ENCODE results near the gene VAV2. TPM values are rescaled to one million over a fixed set of nuclear protein-coding genes. Genes with fewer than 3 reads are reported as not detected.

Gene VAV2
- total RNA-seq, 3 donors from 2014 or later, result 5.3 to 9.5 (median 8.8) TPM

DNA sequence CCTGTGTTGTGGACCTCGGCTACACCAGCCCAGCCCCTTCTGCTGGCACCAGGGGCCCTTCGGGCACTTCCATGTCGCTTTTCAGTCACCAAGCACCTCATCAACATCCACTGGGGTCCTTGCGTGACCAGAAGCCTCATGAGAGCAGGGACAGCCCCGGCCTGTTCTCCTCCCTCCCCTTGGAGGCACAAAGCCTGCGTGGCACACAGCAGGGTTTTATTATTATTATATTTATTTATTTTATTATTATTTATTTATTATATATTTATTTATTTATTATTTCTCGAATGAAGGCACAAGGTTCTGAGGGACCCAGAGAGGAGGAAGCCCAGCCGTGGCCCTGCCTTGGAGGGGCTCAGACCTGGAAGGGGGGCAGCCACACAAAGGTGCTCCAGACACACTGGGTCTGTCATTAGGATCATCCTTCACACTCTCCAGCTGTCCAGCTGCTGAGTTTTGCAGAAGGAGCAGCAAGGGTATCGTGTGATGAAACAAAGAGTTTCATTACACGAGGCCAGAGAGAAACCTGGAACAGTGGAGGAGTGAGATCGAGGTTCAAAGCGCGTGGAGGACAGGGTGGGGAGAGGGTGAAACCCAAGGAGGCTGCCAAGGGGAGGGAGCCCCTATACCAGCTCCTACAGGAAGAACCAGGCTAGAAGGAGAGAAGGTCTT, 5.2 kb downstream of the VAV2 start:
- peaks cover 0 to 3% of the 10 kb centered on the region in 2 donors for H3K4me1 ChIP-seq
- H3K27ac ChIP-seq, result no peak overlapping the region
- TF ChIP-seq POLR2A (IDR thresholded peaks at IDR 0.05) (no peak), POLR2AphosphoS5 (IDR thresholded peaks at IDR 0.05) (no peak)
- TF ChIP-seq, protein P1, sequence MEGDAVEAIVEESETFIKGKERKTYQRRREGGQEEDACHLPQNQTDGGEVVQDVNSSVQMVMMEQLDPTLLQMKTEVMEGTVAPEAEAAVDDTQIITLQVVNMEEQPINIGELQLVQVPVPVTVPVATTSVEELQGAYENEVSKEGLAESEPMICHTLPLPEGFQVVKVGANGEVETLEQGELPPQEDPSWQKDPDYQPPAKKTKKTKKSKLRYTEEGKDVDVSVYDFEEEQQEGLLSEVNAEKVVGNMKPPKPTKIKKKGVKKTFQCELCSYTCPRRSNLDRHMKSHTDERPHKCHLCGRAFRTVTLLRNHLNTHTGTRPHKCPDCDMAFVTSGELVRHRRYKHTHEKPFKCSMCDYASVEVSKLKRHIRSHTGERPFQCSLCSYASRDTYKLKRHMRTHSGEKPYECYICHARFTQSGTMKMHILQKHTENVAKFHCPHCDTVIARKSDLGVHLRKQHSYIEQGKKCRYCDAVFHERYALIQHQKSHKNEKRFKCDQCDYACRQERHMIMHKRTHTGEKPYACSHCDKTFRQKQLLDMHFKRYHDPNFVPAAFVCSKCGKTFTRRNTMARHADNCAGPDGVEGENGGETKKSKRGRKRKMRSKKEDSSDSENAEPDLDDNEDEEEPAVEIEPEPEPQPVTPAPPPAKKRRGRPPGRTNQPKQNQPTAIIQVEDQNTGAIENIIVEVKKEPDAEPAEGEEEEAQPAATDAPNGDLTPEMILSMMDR (IDR thresholded peaks at IDR 0.05), result no peak
- H3K4me3 ChIP-seq, result no peak overlapping the region
- H3K36me3 ChIP-seq, result no peaks in the 10 kb centered on the region
- intact Hi-C loops (cut with DNase I; ENCODE audit: low total_unique reads), result no loop called here
- H3K9me3 ChIP-seq, result no peaks in the 10 kb centered on the region
- H3K27me3 ChIP-seq, result no peaks in the 10 kb centered on the region
- DNase-seq (ENCODE audit: low spot score in 2 of 2), result no peak

DNA sequence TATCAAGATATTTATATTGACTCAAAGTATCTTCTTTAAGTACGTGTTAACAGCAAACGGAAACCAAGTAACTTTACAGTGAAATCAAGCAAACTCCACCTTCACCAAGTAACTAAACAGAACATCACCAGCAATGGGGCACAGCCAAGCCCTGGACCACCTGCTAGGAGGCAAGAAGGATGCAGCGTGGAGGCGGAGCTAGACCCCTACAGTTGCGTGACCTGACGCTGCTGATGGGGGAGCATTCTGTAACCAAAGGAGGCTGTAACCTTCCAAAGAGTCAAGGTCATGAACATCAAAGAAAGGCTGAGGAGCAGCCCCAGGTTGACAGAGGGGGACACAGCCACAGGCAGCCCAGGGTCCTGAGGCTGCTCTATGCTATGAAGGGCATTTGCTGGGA, 6.1 kb downstream of the VAV2 start:
- no peak overlapping the region for H3K4me3 ChIP-seq
- intact Hi-C loops (cut with DNase I; ENCODE audit: low total_unique reads), result no loop called here
- TF ChIP-seq POLR2A (IDR thresholded peaks at IDR 0.05), result no peak
- TF ChIP-seq POLR2AphosphoS5 (IDR thresholded peaks at IDR 0.05), result no peak
- TF ChIP-seq, protein P1 (IDR thresholded peaks at IDR 0.05), result no peak
- no peak for DNase-seq (ENCODE audit: low spot score in 2 of 2)
- no peak overlapping the region for H3K27ac ChIP-seq
- H3K36me3 ChIP-seq, result no peaks in the 10 kb centered on the region
- no peaks in the 10 kb centered on the region for H3K27me3 ChIP-seq
- no peaks in the 10 kb centered on the region for H3K9me3 ChIP-seq
- H3K4me1 ChIP-seq, result peaks cover 0 to 3% of the 10 kb centered on the region in 2 donors

DNA sequence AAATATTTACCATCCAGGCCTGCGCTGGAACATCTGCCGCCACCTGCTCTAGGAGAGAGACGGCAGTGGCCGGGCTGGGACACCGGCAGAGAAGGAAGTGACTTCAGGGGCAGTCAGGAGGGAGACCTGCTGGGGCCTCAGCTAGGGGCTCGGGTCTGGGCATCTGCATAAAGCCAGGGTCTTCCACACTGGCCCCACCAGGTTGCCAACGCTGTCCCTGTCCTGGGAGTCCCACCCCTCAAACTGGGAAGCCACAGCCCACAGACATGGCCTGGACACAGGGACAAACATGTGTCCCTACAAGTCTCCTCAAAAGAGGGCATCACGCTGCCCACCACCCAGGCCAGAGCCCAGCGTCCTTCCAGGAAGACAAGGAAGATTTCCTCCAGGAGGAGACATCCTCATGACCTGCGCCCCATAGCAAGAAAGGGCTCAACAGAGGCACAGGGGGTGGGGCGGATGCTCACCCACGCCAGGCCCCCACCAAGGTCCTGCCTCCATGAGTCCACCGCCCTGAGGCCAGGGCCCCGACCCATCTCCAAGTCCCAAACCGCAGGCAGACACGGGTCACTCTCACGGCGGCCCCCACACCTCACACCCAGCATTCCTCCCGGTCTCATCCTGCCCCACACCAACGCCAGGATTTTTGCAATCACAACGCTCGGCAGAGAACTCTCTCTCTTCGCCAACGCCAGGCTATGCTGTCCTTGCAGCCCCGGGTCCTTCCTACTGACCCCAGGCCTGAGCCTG, 9.0 kb downstream of the VAV2 start:
- no peaks in the 10 kb centered on the region for H3K4me1 ChIP-seq
- H3K4me3 ChIP-seq, result no peak overlapping the region
- H3K36me3 ChIP-seq, result no peaks in the 10 kb centered on the region
- H3K27ac ChIP-seq, result no peak overlapping the region
- no peaks in the 10 kb centered on the region for H3K9me3 ChIP-seq
- TF ChIP-seq POLR2A (IDR thresholded peaks at IDR 0.05), result no peak
- TF ChIP-seq, protein P1 (IDR thresholded peaks at IDR 0.05), result no peak
- no peak for TF ChIP-seq POLR2AphosphoS5 (IDR thresholded peaks at IDR 0.05)
- no peak for DNase-seq (ENCODE audit: low spot score in 2 of 2)
- no peaks in the 10 kb centered on the region for H3K27me3 ChIP-seq
- intact Hi-C loops (cut with DNase I; ENCODE audit: low total_unique reads), result no loop called here

DNA sequence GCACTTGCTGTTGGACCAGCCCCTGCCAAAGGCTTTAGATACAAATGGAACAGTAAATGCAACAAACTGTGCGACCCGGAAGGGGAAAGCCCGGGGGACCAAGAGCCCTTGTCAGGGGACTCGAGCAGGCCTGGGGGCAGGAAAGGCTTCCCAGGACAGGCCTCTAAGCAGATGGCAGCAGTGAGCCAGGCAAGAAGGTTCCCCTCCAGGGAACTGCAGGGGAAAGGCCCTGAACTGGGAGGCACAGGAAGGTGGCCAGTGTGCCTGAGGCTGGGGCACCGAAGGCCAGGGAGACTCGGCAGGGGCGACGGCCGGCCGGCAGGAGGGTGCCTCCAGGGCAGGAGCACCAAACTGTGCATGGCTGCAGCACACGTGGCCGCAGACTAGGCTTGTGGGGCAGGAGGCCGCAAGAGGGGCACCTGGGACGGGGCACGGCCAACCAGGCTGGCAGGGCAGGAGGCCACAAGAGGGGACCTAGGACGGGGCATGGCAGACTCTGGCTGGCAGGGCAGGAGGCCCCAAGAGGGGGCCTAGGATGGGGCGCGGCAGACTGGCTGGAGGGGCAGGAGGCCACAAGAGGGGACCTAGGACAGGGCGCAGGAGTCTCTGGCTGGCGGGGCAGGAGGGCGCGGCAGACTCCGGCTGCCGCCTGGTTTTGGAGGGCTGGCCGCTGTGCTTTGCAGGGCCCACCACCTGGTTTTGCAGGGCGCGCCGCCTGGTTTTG, 10.0 kb downstream of the VAV2 start:
- intact Hi-C loops (cut with DNase I; ENCODE audit: low total_unique reads), result no loop called here
- Histone ChIP-seq H3K27me3 (no peaks in the 10 kb centered on the region), H3K36me3 (no peaks in the 10 kb centered on the region), H3K9me3 (no peaks in the 10 kb centered on the region), H3K27ac (no peak overlapping the region), H3K4me3 (no peak overlapping the region), H3K4me1 (no peaks in the 10 kb centered on the region)
- TF ChIP-seq, protein P1 (IDR thresholded peaks at IDR 0.05), result no peak
- TF ChIP-seq POLR2A (IDR thresholded peaks at IDR 0.05) (no peak), POLR2AphosphoS5 (IDR thresholded peaks at IDR 0.05) (no peak)
- no peak for DNase-seq (ENCODE audit: low spot score in 2 of 2)

DNA sequence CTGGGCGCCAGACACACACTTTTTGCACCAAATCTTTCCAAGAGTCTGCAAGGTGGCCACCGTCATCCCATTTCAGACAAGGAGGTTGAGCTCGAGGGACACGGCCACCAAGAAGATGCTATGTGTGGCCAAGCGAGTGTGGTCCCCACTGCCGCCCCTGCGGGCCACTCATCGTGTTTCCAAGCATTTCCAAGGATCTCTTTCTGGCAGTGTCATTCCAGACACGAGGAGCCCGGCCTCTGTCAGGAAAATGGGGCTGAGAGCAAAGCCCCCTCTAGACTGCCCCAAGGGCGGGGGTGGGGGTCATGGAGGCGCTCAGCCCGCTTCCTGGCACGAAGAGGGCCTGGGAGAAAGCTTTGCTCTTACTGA, 10.6 kb downstream of the VAV2 start:
- Histone ChIP-seq H3K4me1 (no peaks in the 10 kb centered on the region), H3K9me3 (no peaks in the 10 kb centered on the region), H3K27ac (no peak overlapping the region), H3K27me3 (no peaks in the 10 kb centered on the region), H3K36me3 (no peaks in the 10 kb centered on the region), H3K4me3 (no peak overlapping the region)
- TF ChIP-seq, protein P1 (IDR thresholded peaks at IDR 0.05), result no peak
- no peak for DNase-seq (ENCODE audit: low spot score in 2 of 2)
- intact Hi-C loops (cut with DNase I; ENCODE audit: low total_unique reads), result no loop called here

Measured in breast epithelium (tissue), 4 donors.